H9 (cell line): ENCODE results near the gene DKK3. TPM values are rescaled to one million over a fixed set of nuclear protein-coding genes. Genes with fewer than 3 reads are reported as not detected.

Source experiments
- DNase-seq: peaks from one replicate; pipeline ENCODE4 v3.0.0-alpha.2; 2017
- H2AFZ ChIP-seq: one replicate; pipeline ENCODE4 v1.6.1; 2013; ENCODE audit warnings: mild to moderate bottlenecking, low read length, control low read depth, moderate library complexity
- H2AK5ac ChIP-seq: 2 replicates; pipeline ENCODE4 v1.6.1; 2013; ENCODE audit warnings: low read length, control low read depth, mixed read lengths; ENCODE audit not compliant: insufficient read length
- H2BK120ac ChIP-seq: one replicate; pipeline ENCODE4 v1.6.1; 2013; ENCODE audit warnings: low read depth, mild to moderate bottlenecking, low read length, control low read depth, inconsistent platforms; ENCODE audit not compliant: poor library complexity, severe bottlenecking
- H2BK12ac ChIP-seq: 2 replicates; pipeline ENCODE4 v1.6.1; 2013; ENCODE audit warnings: low read length, control low read depth, mixed read lengths, low read depth; ENCODE audit not compliant: insufficient read length
- H2BK15ac ChIP-seq: 2 replicates; pipeline ENCODE4 v1.6.1; 2013; ENCODE audit warnings: low read depth, low read length, control low read depth
- H2BK20ac ChIP-seq: one replicate; pipeline ENCODE4 v1.6.1; 2013; ENCODE audit warnings: low read depth, mild to moderate bottlenecking, low read length, control low read depth, inconsistent platforms; ENCODE audit not compliant: poor library complexity, severe bottlenecking
- H2BK5ac ChIP-seq: 2 replicates; pipeline ENCODE4 v1.6.1; 2013; ENCODE audit warnings: low read length, control low read depth, mixed read lengths; ENCODE audit not compliant: insufficient read length
- H3K14ac ChIP-seq: 2 replicates; pipeline ENCODE4 v1.6.1; 2013; ENCODE audit warnings: low read length, control low read depth; ENCODE audit not compliant: insufficient read depth
- H3K18ac ChIP-seq: 2 replicates; pipeline ENCODE4 v1.6.1; 2013; ENCODE audit warnings: low read depth, mild to moderate bottlenecking, mixed read lengths, low read length, control low read depth; ENCODE audit not compliant: insufficient read length
- H3K23ac ChIP-seq: 2 replicates; pipeline ENCODE4 v1.6.1; 2013; ENCODE audit warnings: low read length, control low read depth, mixed read lengths, low read depth; ENCODE audit not compliant: insufficient read length
- H3K23me2 ChIP-seq: 2 replicates; pipeline ENCODE4 v1.6.1; 2013; ENCODE audit warnings: low read depth, mild to moderate bottlenecking, mixed read lengths, low read length, control low read depth; ENCODE audit not compliant: insufficient read length, poor library complexity, severe bottlenecking
- H3K27ac ChIP-seq: 2 replicates; pipeline ENCODE4 v1.5.1; 2013; ENCODE audit warnings: low read length, control low read depth, mixed read lengths, low read depth; ENCODE audit not compliant: insufficient read length
- H3K27me3 ChIP-seq: 2 replicates; pipeline ENCODE4 v1.6.1; 2013; ENCODE audit warnings: low read length, control low read depth, inconsistent platforms; ENCODE audit not compliant: insufficient read depth
- H3K4ac ChIP-seq: 2 replicates; pipeline ENCODE4 v1.6.1; 2013; ENCODE audit warnings: low read depth, mild to moderate bottlenecking, control low read depth, inconsistent platforms, low read length, moderate library complexity
- H3K4me1 ChIP-seq: 2 replicates; pipeline ENCODE4 v1.6.1; 2013; ENCODE audit warnings: low read length, control low read depth, inconsistent platforms; ENCODE audit not compliant: insufficient read depth
- H3K4me2 ChIP-seq: 2 replicates; pipeline ENCODE4 v1.6.1; 2013; ENCODE audit warnings: low read length, control low read depth, mixed read lengths; ENCODE audit not compliant: insufficient read length, insufficient read depth
- H3K56ac ChIP-seq: 2 replicates; pipeline ENCODE4 v1.6.1; 2013; ENCODE audit warnings: low read depth, mild to moderate bottlenecking, mixed read lengths, low read length, control low read depth; ENCODE audit not compliant: insufficient read length
- H3K79me1 ChIP-seq: 2 replicates; pipeline ENCODE4 v1.6.1; 2013; ENCODE audit warnings: low read depth, mild to moderate bottlenecking, moderate library complexity, low read length, control low read depth, inconsistent platforms; ENCODE audit not compliant: insufficient read depth, poor library complexity, severe bottlenecking
- H3K79me2 ChIP-seq: 2 replicates; pipeline ENCODE4 v1.6.1; 2013; ENCODE audit warnings: low read length, control low read depth, inconsistent platforms; ENCODE audit not compliant: insufficient read depth
- H3K9ac ChIP-seq: 2 replicates; pipeline ENCODE4 v1.6.1; 2013; ENCODE audit warnings: low read length, control low read depth, mixed read lengths; ENCODE audit not compliant: insufficient read length; ENCODE audit errors: extremely low read depth
- H3K9me3 ChIP-seq: one replicate; pipeline ENCODE4 v1.6.1; 2013; ENCODE audit warnings: low read depth, low read length, inconsistent platforms; ENCODE audit not compliant: control insufficient read depth
- H3T11ph ChIP-seq: one replicate; pipeline ENCODE4 v1.6.1; 2013; ENCODE audit warnings: mild to moderate bottlenecking, low read length, control low read depth, inconsistent platforms
- H4K20me1 ChIP-seq: one replicate; pipeline ENCODE4 v1.6.1; 2013; ENCODE audit not compliant: control insufficient read depth, insufficient read length, insufficient read depth
- H4K5ac ChIP-seq: 2 replicates; pipeline ENCODE4 v1.6.1; 2013; ENCODE audit warnings: low read depth, mild to moderate bottlenecking, mixed read lengths, low read length, control low read depth; ENCODE audit not compliant: insufficient read length
- H4K8ac ChIP-seq: replicated peaks from 2 replicates; pipeline ENCODE4 v1.6.1; 2013; ENCODE audit warnings: low read length, control low read depth, mixed read lengths, low read depth; ENCODE audit not compliant: insufficient read length
- H4K91ac ChIP-seq: 2 replicates; pipeline ENCODE4 v1.6.1; 2013; ENCODE audit warnings: low read depth, mild to moderate bottlenecking, moderate library complexity, mixed read lengths, low read length, control low read depth; ENCODE audit not compliant: insufficient read length
- H3K27ac Mint-ChIP-seq, 3 experiments: 2 replicates in 2 of 3; 3 replicates in 1 of 3; pipeline ENCODE4 v1.8.0; 2020 to 2021; ENCODE audit warnings: mixed read lengths in 3 of 3, mild to moderate bottlenecking in 1 of 3, moderate library complexity in 1 of 3
- H3K27me3 Mint-ChIP-seq: 2 replicates; pipeline ENCODE4 v1.8.0; 2021; ENCODE audit warnings: low read depth, mild to moderate bottlenecking, moderate library complexity, mixed read lengths
- H3K36me3 Mint-ChIP-seq, 3 experiments: 2 replicates in 2 of 3; 3 replicates in 1 of 3; pipeline ENCODE4 v1.8.0; 2020 to 2021; ENCODE audit warnings: low read depth in 3 of 3, mixed read lengths in 3 of 3; ENCODE audit not compliant: insufficient read depth in 1 of 3
- H3K4me1 Mint-ChIP-seq, 2 experiments: 2 replicates each; pipeline ENCODE4 v1.8.0; 2020; ENCODE audit warnings: mixed read lengths in 2 of 2
- H3K4me3 Mint-ChIP-seq, 2 experiments: 2 replicates in 1 of 2; 3 replicates in 1 of 2; pipeline ENCODE4 v1.8.0; 2020 to 2021; ENCODE audit warnings: mild to moderate bottlenecking in 2 of 2, mixed read lengths in 2 of 2, moderate library complexity in 1 of 2
- H3K9me3 Mint-ChIP-seq, 2 experiments: 2 replicates in 1 of 2; 3 replicates in 1 of 2; pipeline ENCODE4 v1.8.0; 2020; ENCODE audit warnings: mild to moderate bottlenecking in 2 of 2, mixed read lengths in 2 of 2, moderate library complexity in 1 of 2
- CTCF ChIP-seq: fragments of 200-600 bp; sonication (generic); conservative IDR thresholded peaks from 3 replicates; pipeline ENCODE4 v1.8.0; 2021; ENCODE audit warnings: antibody characterized with exemption, mild to moderate bottlenecking
- WGBS: extraction: QIAGEN DNeasy Blood & Tissue Kit; methylation state at CpG from one replicate; pipeline ENCODE4 v1.1.7; 2013; ENCODE audit warnings: missing lambda C conversion rate, low lambda C conversion rate, mixed read lengths; ENCODE audit not compliant: insufficient read length; ENCODE audit errors: extremely low coverage; 5-methylcytosine and 5-hydroxymethylcytosine counted together
- total RNA-seq: library from RNA; stranded (reverse); gene quantifications from 2 replicates; pipeline ENCODE4 v1.2.1, GENCODE V29; 2021

DKK3 gene
- total RNA-seq, 1 experiment from 2014 or later = 17.1 TPM

GRCh38 chr11:11995601-11996000 is 12.8 kb downstream of the DKK3 start:
- no peak for TF ChIP-seq CTCF
- Mint-ChIP-seq H3K36me3 (peaks cover 0 to 15% (median 11%) of the 10 kb centered on the region in 3 experiments; a peak in 5 of 7 replicates), H3K27me3 (no peaks in the 10 kb centered on the region), H3K4me3 (no peak overlapping the region), H3K4me1 (peaks cover 8 to 10% of the 10 kb centered on the region in 2 experiments), H3K9me3 (no peaks in the 10 kb centered on the region; a peak in 1 of 5 replicates), H3K27ac (peak overlapping the region in 1 of 3 experiments; percentile 81; a peak in 1 of 7 replicates)
- H3K18ac ChIP-seq = no peak overlapping the region
- no peak overlapping the region for H2BK5ac ChIP-seq
- no peak overlapping the region for H2BK20ac ChIP-seq
- H3K79me1 ChIP-seq = no peaks in the 10 kb centered on the region
- no peak overlapping the region for H3K23ac ChIP-seq
- H3K9me3 ChIP-seq = no peaks in the 10 kb centered on the region
- H3K4me1 ChIP-seq = no peaks in the 10 kb centered on the region
- H3K56ac ChIP-seq = no peak overlapping the region
- WGBS = no CpG with 5 or more reads among the region's 6 CpGs
- H4K5ac ChIP-seq = no peak overlapping the region
- no peak overlapping the region for H4K8ac ChIP-seq
- no peak overlapping the region for H3K14ac ChIP-seq
- H3K4me2 ChIP-seq = no peak overlapping the region
- H2BK12ac ChIP-seq = no peak overlapping the region
- H2AFZ ChIP-seq = no peak overlapping the region
- no peak overlapping the region for H3K4ac ChIP-seq
- H2AK5ac ChIP-seq = no peak overlapping the region
- H3K9ac ChIP-seq = no peak overlapping the region
- H3K79me2 ChIP-seq = no peaks in the 10 kb centered on the region
- DNase-seq = no peak
- H2BK120ac ChIP-seq = no peak overlapping the region
- H2BK15ac ChIP-seq = no peak overlapping the region
- no peak overlapping the region for H3T11ph ChIP-seq
- no peaks in the 10 kb centered on the region for H3K27me3 ChIP-seq
- no peaks in the 10 kb centered on the region for H3K23me2 ChIP-seq
- H4K20me1 ChIP-seq = no peaks in the 10 kb centered on the region
- H4K91ac ChIP-seq = no peak overlapping the region
- H3K27ac ChIP-seq = no peak overlapping the region
